Kidney glomerular epithelial cell (primary cell): ENCODE measurements around the gene ERC2.
"Not testable (repeated sequence)": the region's sequence is repeated elsewhere in the genome, so short reads cannot be mapped to it uniquely, and the experiment has no call there.

Source experiments
- DNase-seq: peaks from one replicate; lab custom pipeline; 2025; lab: John Stamatoyannopoulos, UW

Gene ERC2

GRCh38 chr3:56309465-56309864, 158.8 kb downstream of the ERC2 start:
- DNase-seq: no peak

GRCh38 chr3:56308471-56308870, 159.8 kb downstream of the ERC2 start:
- DNase-seq: no peak

- no peak for DNase-seq
These were observed 164.2 kb downstream of the ERC2 start for GRCh38 chr3:56304069-56304468.

GRCh38 chr3:56303487-56303886, 164.8 kb downstream of the ERC2 start:
- DNase-seq: peak; percentile 76

- DNase-seq: no peak
These were observed 165.8 kb downstream of the ERC2 start for GRCh38 chr3:56302417-56302816.

GRCh38 chr3:56297281-56297840, 170.9 kb downstream of the ERC2 start:
- DNase-seq: no peak

- no peak for DNase-seq
These were observed 171.9 kb downstream of the ERC2 start for GRCh38 chr3:56296361-56296760.

- DNase-seq: no peak
These were observed 173.1 kb downstream of the ERC2 start for GRCh38 chr3:56295161-56295560.

GRCh38 chr3:56294286-56294685, 174.0 kb downstream of the ERC2 start:
- no peak for DNase-seq

GRCh38 chr3:56291953-56292352, 176.3 kb downstream of the ERC2 start:
- DNase-seq: no peak

- DNase-seq: no peak
These were observed 177.0 kb downstream of the ERC2 start for GRCh38 chr3:56291244-56291680.

- DNase-seq: no peak
These were observed 177.9 kb downstream of the ERC2 start for GRCh38 chr3:56290374-56290773.

GRCh38 chr3:56288258-56288657, 180.0 kb downstream of the ERC2 start:
- no peak for DNase-seq

- no peak for DNase-seq
These were observed 185.9 kb downstream of the ERC2 start for GRCh38 chr3:56282341-56282740.

- no peak for DNase-seq
These were observed 191.0 kb downstream of the ERC2 start for GRCh38 chr3:56277236-56277635.

- DNase-seq: no peak
These were observed 193.1 kb downstream of the ERC2 start for GRCh38 chr3:56275120-56275519.

GRCh38 chr3:56269755-56270535, 198.3 kb downstream of the ERC2 start:
- DNase-seq: no peak

- no peak for DNase-seq
These were observed 199.5 kb downstream of the ERC2 start for GRCh38 chr3:56268616-56269383.

- DNase-seq: not testable (repeated sequence)
These were observed 206.4 kb downstream of the ERC2 start for GRCh38 chr3:56261852-56262251.

- no peak for DNase-seq
These were observed 208.0 kb downstream of the ERC2 start for GRCh38 chr3:56260262-56260661.

- no peak for DNase-seq
These were observed 210.4 kb downstream of the ERC2 start for GRCh38 chr3:56257826-56258225.

- DNase-seq: no peak
These were observed 213.4 kb downstream of the ERC2 start for GRCh38 chr3:56254835-56255234.
